ENCODE data around the gene LMX1A. TPM values are rescaled to one million over a fixed set of nuclear protein-coding genes. Genes with fewer than 3 reads are reported as not detected.

Gene LMX1A
- total and polyA plus RNA-seq, 2 donors (not counting 1 experiment from before 2014, with no cell fraction given), result not detected

- peaks cover 83% of the 10 kb centered on the region for H3K27me3 Mint-ChIP-seq
- peaks cover 0 to 75% (median 53%) of the 10 kb centered on the region in 4 experiments for H3K27me3 ChIP-seq (replicated peaks in 1 of 4; ENCODE audit: control extremely low read depth in 1 of 4, control insufficient read depth in 3 of 4, insufficient read depth in 4 of 4, low read length in 3 of 4)
- no peak overlapping the region for H3K27ac Mint-ChIP-seq
- CTCF ChIA-PET, result no interaction called here
- no peak overlapping the region for H3K4me3 Mint-ChIP-seq
- H3K4me3 ChIP-seq (ENCODE audit: control extremely low read depth in 1 of 5, extremely low read depth in 1 of 5, insufficient read depth in 1 of 5, low read depth in 2 of 5, low read length in 4 of 5), result no peak overlapping the region
- H3K27ac ChIP-seq (ENCODE audit: low read length in 2 of 2), result no peak overlapping the region
- H3K36me3 ChIP-seq (replicated peaks in 1 of 2; ENCODE audit: control extremely low read depth in 1 of 2, control insufficient read depth in 1 of 2, extremely low read depth in 1 of 2, insufficient read depth in 2 of 2, low read length in 1 of 2), result no peaks in the 10 kb centered on the region
- peaks cover 3% of the 10 kb centered on the region for H3K4me1 Mint-ChIP-seq
- H3K9me3 Mint-ChIP-seq (ENCODE audit: insufficient read depth), result no peaks in the 10 kb centered on the region
- H3K9ac ChIP-seq (ENCODE audit: low read length), result no peak overlapping the region
- POLR2A ChIA-PET, result no interaction called here
- TF ChIP-seq, protein P1, sequence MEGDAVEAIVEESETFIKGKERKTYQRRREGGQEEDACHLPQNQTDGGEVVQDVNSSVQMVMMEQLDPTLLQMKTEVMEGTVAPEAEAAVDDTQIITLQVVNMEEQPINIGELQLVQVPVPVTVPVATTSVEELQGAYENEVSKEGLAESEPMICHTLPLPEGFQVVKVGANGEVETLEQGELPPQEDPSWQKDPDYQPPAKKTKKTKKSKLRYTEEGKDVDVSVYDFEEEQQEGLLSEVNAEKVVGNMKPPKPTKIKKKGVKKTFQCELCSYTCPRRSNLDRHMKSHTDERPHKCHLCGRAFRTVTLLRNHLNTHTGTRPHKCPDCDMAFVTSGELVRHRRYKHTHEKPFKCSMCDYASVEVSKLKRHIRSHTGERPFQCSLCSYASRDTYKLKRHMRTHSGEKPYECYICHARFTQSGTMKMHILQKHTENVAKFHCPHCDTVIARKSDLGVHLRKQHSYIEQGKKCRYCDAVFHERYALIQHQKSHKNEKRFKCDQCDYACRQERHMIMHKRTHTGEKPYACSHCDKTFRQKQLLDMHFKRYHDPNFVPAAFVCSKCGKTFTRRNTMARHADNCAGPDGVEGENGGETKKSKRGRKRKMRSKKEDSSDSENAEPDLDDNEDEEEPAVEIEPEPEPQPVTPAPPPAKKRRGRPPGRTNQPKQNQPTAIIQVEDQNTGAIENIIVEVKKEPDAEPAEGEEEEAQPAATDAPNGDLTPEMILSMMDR (IDR thresholded peaks at IDR 0.05), result no peak
- TF ChIP-seq EZH2 (IDR thresholded peaks at IDR 0.05; ENCODE audit: borderline replicate concordance, insufficient read depth, low read depth, low read length, poor library complexity, severe bottlenecking), result no peak
- DNase-seq, result no peak
- peaks cover under 1 to 6% of the 10 kb centered on the region in 2 donors for H3K4me1 ChIP-seq (ENCODE audit: control insufficient read depth in 2 of 2, insufficient read depth in 2 of 2, low read length in 2 of 2)
- no peaks in the 10 kb centered on the region for H3K79me2 ChIP-seq (ENCODE audit: control insufficient read depth, insufficient read depth, low read length)
- no peaks in the 10 kb centered on the region for H4K20me1 ChIP-seq (ENCODE audit: control insufficient read depth, insufficient read depth, low read length, poor library complexity, severe bottlenecking)
- H3K9me3 ChIP-seq (ENCODE audit: control extremely low read depth in 1 of 3, control insufficient read depth in 2 of 3, insufficient read depth in 1 of 3, low read length in 2 of 3), result peaks cover 0 to 2% (median 0%) of the 10 kb centered on the region in 3 donors
- no peak overlapping the region for H2AFZ ChIP-seq (ENCODE audit: insufficient read depth, low read depth, low read length, poor library complexity, severe bottlenecking)
- no CpG with 5 or more reads among the region's 2 CpGs for WGBS (ENCODE audit: insufficient coverage)
- no peak overlapping the region for H3K4me2 ChIP-seq (replicated peaks; ENCODE audit: low read depth, low read length, poor library complexity, severe bottlenecking)
- no peak for ATAC-seq (ENCODE audit: low read depth)
- intact Hi-C loops (cut with micrococcal nuclease), result no loop called here
These were observed 31.0 kb upstream of the LMX1A start for GRCh38 chr1:165387505-165387904.

- Histone ChIP-seq H2AFZ (ENCODE audit: insufficient read depth, low read depth, low read length, poor library complexity, severe bottlenecking) (no peak overlapping the region), H4K20me1 (ENCODE audit: control insufficient read depth, insufficient read depth, low read length, poor library complexity, severe bottlenecking) (no peaks in the 10 kb centered on the region), H3K79me2 (ENCODE audit: control insufficient read depth, insufficient read depth, low read length) (no peaks in the 10 kb centered on the region), H3K9me3 (ENCODE audit: control extremely low read depth in 1 of 3, control insufficient read depth in 2 of 3, insufficient read depth in 1 of 3, low read length in 2 of 3) (no peaks in the 10 kb centered on the region), H3K36me3 (replicated peaks in 1 of 2; ENCODE audit: control extremely low read depth in 1 of 2, control insufficient read depth in 1 of 2, extremely low read depth in 1 of 2, insufficient read depth in 2 of 2, low read length in 1 of 2) (no peaks in the 10 kb centered on the region), H3K4me3 (ENCODE audit: control extremely low read depth in 1 of 5, extremely low read depth in 1 of 5, insufficient read depth in 1 of 5, low read depth in 2 of 5, low read length in 4 of 5) (no peak overlapping the region), H3K4me2 (replicated peaks; ENCODE audit: low read depth, low read length, poor library complexity, severe bottlenecking) (no peak overlapping the region), H3K9ac (ENCODE audit: low read length) (no peak overlapping the region), H3K27ac (ENCODE audit: low read length in 2 of 2) (no peak overlapping the region), H3K27me3 (replicated peaks in 1 of 4; ENCODE audit: control extremely low read depth in 1 of 4, control insufficient read depth in 3 of 4, insufficient read depth in 4 of 4, low read length in 3 of 4) (peaks cover 0 to 56% (median 39%) of the 10 kb centered on the region in 4 experiments), H3K4me1 (ENCODE audit: control insufficient read depth in 2 of 2, insufficient read depth in 2 of 2, low read length in 2 of 2) (no peaks in the 10 kb centered on the region)
- Mint-ChIP-seq H3K27ac (no peak overlapping the region), H3K27me3 (peaks cover 76% of the 10 kb centered on the region), H3K4me1 (no peaks in the 10 kb centered on the region), H3K4me3 (no peak overlapping the region), H3K9me3 (ENCODE audit: insufficient read depth) (no peaks in the 10 kb centered on the region)
- POLR2A ChIA-PET, result no interaction called here
- DNase-seq (no peak), ATAC-seq (ENCODE audit: low read depth) (no peak)
- no peak for TF ChIP-seq EZH2 (IDR thresholded peaks at IDR 0.05; ENCODE audit: borderline replicate concordance, insufficient read depth, low read depth, low read length, poor library complexity, severe bottlenecking)
- TF ChIP-seq, protein P1 (IDR thresholded peaks at IDR 0.05), result no peak
- WGBS (ENCODE audit: insufficient coverage), result 92% methylated on average over 5 of the region's 5 CpGs
- intact Hi-C loops (cut with micrococcal nuclease), result no loop called here
- CTCF ChIA-PET, result interaction anchor here (2.8 to 5.6 kb wide), 2 partner anchors 9 to 15 kb away, joined by 13 to 35 read pairs; no protein-coding TSS in a partner anchor
These were observed 27.3 kb upstream of the LMX1A start for GRCh38 chr1:165383599-165384405.

Data from B cell (primary cell).